HCT116 (cell line): ENCODE measurements around the gene MAP2K4.

Source experiments
- ATF3 ChIP-seq: IDR thresholded peaks from 2 replicates; pipeline ENCODE4 v1.6.1; 2012
- EGR1 ChIP-seq: IDR thresholded peaks from 2 replicates; pipeline ENCODE4 v1.6.1; 2012; ENCODE audit warnings: low read depth
- ELF1 ChIP-seq: IDR thresholded peaks from 2 replicates; pipeline ENCODE4 v1.6.1; 2012; ENCODE audit warnings: low read depth, borderline replicate concordance
- EZH2phosphoT487 ChIP-seq: fragments of 200-600 bp; IDR thresholded peaks from 2 replicates; pipeline ENCODE4 v1.6.1; 2018; ENCODE audit warnings: antibody characterized with exemption, borderline replicate concordance
- JUND ChIP-seq: IDR thresholded peaks from 2 replicates; pipeline ENCODE4 v1.6.1; 2012
- MAX ChIP-seq: IDR thresholded peaks from 2 replicates; pipeline ENCODE4 v1.6.1; 2012
- POLR2AphosphoS5 ChIP-seq: IDR thresholded peaks from 2 replicates; pipeline ENCODE4 v1.6.1; 2011; ENCODE audit warnings: mild to moderate bottlenecking, low read depth, low read length, moderate library complexity
- SP1 ChIP-seq: IDR thresholded peaks from 2 replicates; pipeline ENCODE4 v1.6.1; 2012; ENCODE audit warnings: low read depth
- TCF7L2 ChIP-seq: IDR thresholded peaks from 2 replicates; pipeline ENCODE4 v1.7.0; 2011; ENCODE audit warnings: borderline replicate concordance, inconsistent platforms; ENCODE audit not compliant: insufficient read depth, insufficient read length; ENCODE audit errors: extremely low read depth
- YY1 ChIP-seq: IDR thresholded peaks from 2 replicates; pipeline ENCODE4 v1.6.1; 2011; ENCODE audit warnings: low read length, low read depth, moderate library complexity, mild to moderate bottlenecking; ENCODE audit not compliant: insufficient replicate concordance; ENCODE audit errors: extremely low read depth
- ZFX ChIP-seq: fragments of 450-650 bp; IDR thresholded peaks from 2 replicates; pipeline ENCODE4 v1.6.1; 2017
- ZNF274 ChIP-seq: fragments of 200-500 bp; sonication (Bioruptor generic); IDR thresholded peaks from 2 replicates; pipeline ENCODE4 v1.6.1; 2014; ENCODE audit warnings: mild to moderate bottlenecking, low read depth, low read length, inconsistent platforms
- TF ChIP-seq, protein P1 (sequence below), 3 experiments: fragments of 200-600 bp in 1 of 3; sonication (generic) in 1 of 3; IDR thresholded peaks in 2 of 3; conservative IDR thresholded peaks in 1 of 3; 2 replicates each; pipeline ENCODE4 v1.5.1; 2012 to 2017; ENCODE audit warnings: low read depth in 2 of 3, low read length in 2 of 3, antibody characterized with exemption in 1 of 3, borderline replicate concordance in 1 of 3, control low read depth in 1 of 3, mild to moderate bottlenecking in 1 of 3, mixed read lengths in 1 of 3, mixed run types in 1 of 3, moderate library complexity in 1 of 3; ENCODE audit not compliant: insufficient read depth in 1 of 3
- TF ChIP-seq, protein P2 (sequence below): IDR thresholded peaks from 2 replicates; pipeline ENCODE4 v1.6.1; 2012; ENCODE audit warnings: low read depth

GRCh38 chr17:12097326-12097725 is 76.6 kb downstream of the MAP2K4 start:
- TF ChIP-seq MAX, result no peak
- no peak for TF ChIP-seq POLR2AphosphoS5
- no peak for TF ChIP-seq EZH2phosphoT487
- TF ChIP-seq, protein P1, sequence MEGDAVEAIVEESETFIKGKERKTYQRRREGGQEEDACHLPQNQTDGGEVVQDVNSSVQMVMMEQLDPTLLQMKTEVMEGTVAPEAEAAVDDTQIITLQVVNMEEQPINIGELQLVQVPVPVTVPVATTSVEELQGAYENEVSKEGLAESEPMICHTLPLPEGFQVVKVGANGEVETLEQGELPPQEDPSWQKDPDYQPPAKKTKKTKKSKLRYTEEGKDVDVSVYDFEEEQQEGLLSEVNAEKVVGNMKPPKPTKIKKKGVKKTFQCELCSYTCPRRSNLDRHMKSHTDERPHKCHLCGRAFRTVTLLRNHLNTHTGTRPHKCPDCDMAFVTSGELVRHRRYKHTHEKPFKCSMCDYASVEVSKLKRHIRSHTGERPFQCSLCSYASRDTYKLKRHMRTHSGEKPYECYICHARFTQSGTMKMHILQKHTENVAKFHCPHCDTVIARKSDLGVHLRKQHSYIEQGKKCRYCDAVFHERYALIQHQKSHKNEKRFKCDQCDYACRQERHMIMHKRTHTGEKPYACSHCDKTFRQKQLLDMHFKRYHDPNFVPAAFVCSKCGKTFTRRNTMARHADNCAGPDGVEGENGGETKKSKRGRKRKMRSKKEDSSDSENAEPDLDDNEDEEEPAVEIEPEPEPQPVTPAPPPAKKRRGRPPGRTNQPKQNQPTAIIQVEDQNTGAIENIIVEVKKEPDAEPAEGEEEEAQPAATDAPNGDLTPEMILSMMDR (IDR thresholded peaks at IDR 0.05 in 2 of 3, conservative IDR thresholded peaks at IDR 0.05 in 1 of 3; ENCODE audit: borderline replicate concordance in 1 of 3, insufficient read depth in 1 of 3, low read depth in 2 of 3, low read length in 2 of 3), result no peak
- TF ChIP-seq ELF1, result no peak
- TF ChIP-seq ZNF274, result no peak
- TF ChIP-seq JUND, result no peak
- no peak for TF ChIP-seq ATF3
- TF ChIP-seq ZFX, result no peak
- TF ChIP-seq SP1, result no peak
- TF ChIP-seq EGR1, result no peak
- TF ChIP-seq YY1, result no peak
- TF ChIP-seq, protein P2, sequence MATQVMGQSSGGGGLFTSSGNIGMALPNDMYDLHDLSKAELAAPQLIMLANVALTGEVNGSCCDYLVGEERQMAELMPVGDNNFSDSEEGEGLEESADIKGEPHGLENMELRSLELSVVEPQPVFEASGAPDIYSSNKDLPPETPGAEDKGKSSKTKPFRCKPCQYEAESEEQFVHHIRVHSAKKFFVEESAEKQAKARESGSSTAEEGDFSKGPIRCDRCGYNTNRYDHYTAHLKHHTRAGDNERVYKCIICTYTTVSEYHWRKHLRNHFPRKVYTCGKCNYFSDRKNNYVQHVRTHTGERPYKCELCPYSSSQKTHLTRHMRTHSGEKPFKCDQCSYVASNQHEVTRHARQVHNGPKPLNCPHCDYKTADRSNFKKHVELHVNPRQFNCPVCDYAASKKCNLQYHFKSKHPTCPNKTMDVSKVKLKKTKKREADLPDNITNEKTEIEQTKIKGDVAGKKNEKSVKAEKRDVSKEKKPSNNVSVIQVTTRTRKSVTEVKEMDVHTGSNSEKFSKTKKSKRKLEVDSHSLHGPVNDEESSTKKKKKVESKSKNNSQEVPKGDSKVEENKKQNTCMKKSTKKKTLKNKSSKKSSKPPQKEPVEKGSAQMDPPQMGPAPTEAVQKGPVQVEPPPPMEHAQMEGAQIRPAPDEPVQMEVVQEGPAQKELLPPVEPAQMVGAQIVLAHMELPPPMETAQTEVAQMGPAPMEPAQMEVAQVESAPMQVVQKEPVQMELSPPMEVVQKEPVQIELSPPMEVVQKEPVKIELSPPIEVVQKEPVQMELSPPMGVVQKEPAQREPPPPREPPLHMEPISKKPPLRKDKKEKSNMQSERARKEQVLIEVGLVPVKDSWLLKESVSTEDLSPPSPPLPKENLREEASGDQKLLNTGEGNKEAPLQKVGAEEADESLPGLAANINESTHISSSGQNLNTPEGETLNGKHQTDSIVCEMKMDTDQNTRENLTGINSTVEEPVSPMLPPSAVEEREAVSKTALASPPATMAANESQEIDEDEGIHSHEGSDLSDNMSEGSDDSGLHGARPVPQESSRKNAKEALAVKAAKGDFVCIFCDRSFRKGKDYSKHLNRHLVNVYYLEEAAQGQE, result no peak
- no peak for TF ChIP-seq TCF7L2
